Nephron (organoid): ENCODE results near the gene RHOB.
"Not testable (repeated sequence)": the region's sequence is repeated elsewhere in the genome, so short reads cannot be mapped to it uniquely, and the experiment has no call there.

Experiments used
- H3K27ac Mint-ChIP-seq, 3 experiments: 2 replicates each; pipeline ENCODE4 v1.8.0; 2020; ENCODE audit warnings: mixed read lengths in 3 of 3, mild to moderate bottlenecking in 2 of 3, moderate library complexity in 1 of 3
- H3K27me3 Mint-ChIP-seq: 2 replicates; pipeline ENCODE4 v1.8.0; 2021; ENCODE audit warnings: low read depth, mild to moderate bottlenecking, moderate library complexity, mixed read lengths
- H3K36me3 Mint-ChIP-seq: 2 replicates; pipeline ENCODE4 v1.8.0; 2020; ENCODE audit warnings: low read depth, mixed read lengths
- H3K4me1 Mint-ChIP-seq: 2 replicates; pipeline ENCODE4 v1.8.0; 2020; ENCODE audit warnings: mixed read lengths
- H3K4me3 Mint-ChIP-seq, 3 experiments: 2 replicates each; pipeline ENCODE4 v1.8.0; 2020; ENCODE audit warnings: mild to moderate bottlenecking in 3 of 3, mixed read lengths in 3 of 3, moderate library complexity in 2 of 3
- H3K9me3 Mint-ChIP-seq: 2 replicates; pipeline ENCODE4 v1.8.0; 2020; ENCODE audit warnings: mixed read lengths
- TF ChIP-seq, protein P1 (sequence below), 3 experiments: fragments of 200-600 bp; sonication (generic); IDR thresholded peaks; one replicate each; pipeline ENCODE4 v1.5.0; 2021; ENCODE audit warnings: antibody characterized with exemption in 3 of 3; ENCODE audit not compliant: unreplicated experiment in 3 of 3

RHOB gene

DNA sequence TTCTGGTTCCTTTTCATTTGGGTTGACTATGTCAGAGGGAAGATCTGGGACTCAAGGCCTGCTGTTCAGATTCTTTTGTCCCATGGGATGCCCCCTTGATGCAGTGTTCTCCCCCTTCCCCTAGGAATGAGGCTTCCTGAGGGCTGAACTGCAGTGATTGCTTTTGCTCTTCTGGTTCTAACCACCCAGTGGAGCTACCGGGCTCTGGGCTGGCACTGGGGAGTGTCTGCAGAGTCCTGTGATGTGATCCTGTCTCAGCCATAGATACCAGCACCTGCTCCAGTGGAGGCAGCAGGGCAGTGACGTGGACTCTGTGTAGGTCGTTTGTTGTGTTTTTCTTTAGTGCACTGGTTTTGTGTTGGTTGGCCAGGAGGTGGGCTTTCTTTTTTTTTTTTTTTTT, 32.1 kb upstream of the RHOB start:
- TF ChIP-seq, protein P1, sequence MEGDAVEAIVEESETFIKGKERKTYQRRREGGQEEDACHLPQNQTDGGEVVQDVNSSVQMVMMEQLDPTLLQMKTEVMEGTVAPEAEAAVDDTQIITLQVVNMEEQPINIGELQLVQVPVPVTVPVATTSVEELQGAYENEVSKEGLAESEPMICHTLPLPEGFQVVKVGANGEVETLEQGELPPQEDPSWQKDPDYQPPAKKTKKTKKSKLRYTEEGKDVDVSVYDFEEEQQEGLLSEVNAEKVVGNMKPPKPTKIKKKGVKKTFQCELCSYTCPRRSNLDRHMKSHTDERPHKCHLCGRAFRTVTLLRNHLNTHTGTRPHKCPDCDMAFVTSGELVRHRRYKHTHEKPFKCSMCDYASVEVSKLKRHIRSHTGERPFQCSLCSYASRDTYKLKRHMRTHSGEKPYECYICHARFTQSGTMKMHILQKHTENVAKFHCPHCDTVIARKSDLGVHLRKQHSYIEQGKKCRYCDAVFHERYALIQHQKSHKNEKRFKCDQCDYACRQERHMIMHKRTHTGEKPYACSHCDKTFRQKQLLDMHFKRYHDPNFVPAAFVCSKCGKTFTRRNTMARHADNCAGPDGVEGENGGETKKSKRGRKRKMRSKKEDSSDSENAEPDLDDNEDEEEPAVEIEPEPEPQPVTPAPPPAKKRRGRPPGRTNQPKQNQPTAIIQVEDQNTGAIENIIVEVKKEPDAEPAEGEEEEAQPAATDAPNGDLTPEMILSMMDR (IDR thresholded peaks at IDR 0.05; ENCODE audit: unreplicated experiment in 3 of 3), result no peak
- Mint-ChIP-seq H3K36me3 (peaks cover 3% of the 10 kb centered on the region), H3K4me3 (no peak overlapping the region), H3K4me1 (peaks cover 13% of the 10 kb centered on the region), H3K27me3 (peaks cover 3% of the 10 kb centered on the region), H3K9me3 (peaks cover 24% of the 10 kb centered on the region), H3K27ac (no peak overlapping the region)

DNA sequence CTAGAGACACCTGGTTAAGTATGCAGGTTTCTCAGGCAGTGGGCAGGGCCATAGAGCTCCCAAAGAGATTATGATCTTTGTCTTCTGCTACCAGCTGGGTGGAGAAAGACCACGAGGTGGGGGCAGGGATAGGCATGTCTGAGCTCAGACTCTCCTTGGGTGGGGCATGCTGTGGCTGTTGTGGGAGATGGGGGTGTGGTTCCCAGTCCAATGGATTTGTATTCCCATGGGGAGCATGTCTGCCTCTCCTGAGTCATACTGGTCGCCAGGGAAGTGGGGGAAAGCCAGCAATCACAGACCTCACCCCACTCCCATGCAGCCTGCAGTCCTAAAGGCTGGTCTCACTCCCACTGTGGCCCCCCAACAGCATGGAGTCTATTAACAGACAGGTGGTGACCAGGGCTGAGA, 31.4 kb upstream of the RHOB start:
- Mint-ChIP-seq H3K36me3 (no peaks in the 10 kb centered on the region), H3K27me3 (no peaks in the 10 kb centered on the region), H3K4me3 (no peak overlapping the region), H3K9me3 (peaks cover 19% of the 10 kb centered on the region), H3K27ac (no peak overlapping the region), H3K4me1 (peaks cover 16% of the 10 kb centered on the region)
- TF ChIP-seq, protein P1 (IDR thresholded peaks at IDR 0.05; ENCODE audit: unreplicated experiment in 3 of 3), result no peak

DNA sequence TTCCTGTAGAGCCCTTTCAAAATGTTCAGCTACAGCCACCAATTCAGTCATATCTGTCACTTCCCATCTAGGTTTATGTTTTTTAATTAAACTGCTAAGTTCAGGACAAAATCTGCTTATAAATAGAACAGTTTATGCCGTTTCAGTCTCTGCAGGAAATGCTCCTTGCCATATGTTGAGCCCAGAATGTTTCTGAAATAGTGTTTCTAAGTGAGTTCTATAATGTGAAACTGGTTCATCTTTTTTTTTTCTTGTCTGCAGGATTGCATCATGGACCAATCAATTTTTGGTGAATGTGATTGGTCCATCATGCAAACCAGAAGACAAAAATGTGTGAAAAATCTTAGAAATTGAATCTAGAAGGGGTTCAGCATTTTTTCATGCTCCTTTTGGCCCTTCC, 30.2 kb upstream of the RHOB start:
- Mint-ChIP-seq H3K27ac (no peak overlapping the region), H3K9me3 (peaks cover 12% of the 10 kb centered on the region), H3K4me1 (peaks cover 16% of the 10 kb centered on the region), H3K27me3 (peaks cover 1% of the 10 kb centered on the region), H3K36me3 (no peaks in the 10 kb centered on the region), H3K4me3 (no peak overlapping the region)
- TF ChIP-seq, protein P1 (IDR thresholded peaks at IDR 0.05; ENCODE audit: unreplicated experiment in 3 of 3), result no peak

DNA sequence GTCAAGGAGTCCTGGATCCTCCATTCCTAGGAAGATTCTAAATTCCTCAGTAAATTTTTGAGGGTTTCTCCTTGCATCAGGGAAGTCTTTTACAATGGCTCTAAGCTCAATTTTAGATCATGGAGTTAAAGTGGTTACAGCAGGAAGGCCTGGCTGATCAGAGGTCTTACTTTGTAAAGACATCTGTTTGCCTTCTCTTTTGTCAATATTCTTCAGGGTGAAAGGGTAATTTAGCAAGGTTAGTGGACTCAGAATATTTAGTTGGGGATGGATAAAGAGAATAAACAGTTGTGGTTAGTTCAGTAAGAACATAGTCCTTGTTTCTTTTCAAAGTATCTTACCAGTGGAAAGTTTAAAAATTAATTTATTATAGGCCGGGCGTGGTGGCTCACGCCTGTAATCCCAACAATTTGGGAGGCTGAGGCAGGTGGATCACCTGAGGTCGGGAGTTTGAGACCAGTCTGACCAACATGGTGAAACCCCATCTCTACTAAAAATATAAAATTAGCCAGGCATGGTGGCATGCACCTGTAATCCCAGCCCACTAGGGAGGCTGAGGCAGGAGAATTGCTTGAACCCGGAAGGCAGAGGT, 29.5 kb upstream of the RHOB start:
- not testable (repeated sequence) for H3K36me3 Mint-ChIP-seq

DNA sequence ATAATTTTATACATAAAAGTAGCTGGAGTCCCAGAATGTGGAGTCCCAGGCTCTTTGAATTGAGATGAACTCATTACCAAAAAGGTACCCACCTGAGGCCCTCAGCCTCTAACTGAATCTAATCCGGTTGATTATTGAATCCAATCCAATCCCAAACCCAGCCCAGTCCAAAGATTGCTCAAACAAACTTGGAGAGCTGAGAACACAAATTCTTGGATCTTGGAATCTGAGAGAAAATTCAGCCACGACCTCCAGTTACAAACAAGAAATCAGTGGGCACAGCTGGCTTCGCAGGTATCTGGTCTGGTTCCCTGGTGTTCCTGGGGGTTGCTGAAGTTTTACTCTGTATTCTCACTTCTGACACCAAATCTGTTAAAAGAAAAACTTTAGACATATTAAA, 28.4 kb upstream of the RHOB start:
- peak overlapping the region; percentile 41 to 98 (median 64) for H3K27ac Mint-ChIP-seq
- peaks cover 10% of the 10 kb centered on the region for H3K27me3 Mint-ChIP-seq
- no peaks in the 10 kb centered on the region for H3K36me3 Mint-ChIP-seq
- H3K4me3 Mint-ChIP-seq, result no peak overlapping the region
- peaks cover 3% of the 10 kb centered on the region for H3K9me3 Mint-ChIP-seq
- TF ChIP-seq, protein P1 (IDR thresholded peaks at IDR 0.05; ENCODE audit: unreplicated experiment in 3 of 3), result no peak
- H3K4me1 Mint-ChIP-seq, result peaks cover 32% of the 10 kb centered on the region

More for the DNA sequence above, 29.5 kb upstream of the RHOB start:
- H3K27ac Mint-ChIP-seq, H3K4me3 Mint-ChIP-seq, H3K9me3 Mint-ChIP-seq, H3K27me3 Mint-ChIP-seq: not testable (repeated sequence)
- H3K4me1 Mint-ChIP-seq, result peaks cover 20% of the 10 kb centered on the region

DNA sequence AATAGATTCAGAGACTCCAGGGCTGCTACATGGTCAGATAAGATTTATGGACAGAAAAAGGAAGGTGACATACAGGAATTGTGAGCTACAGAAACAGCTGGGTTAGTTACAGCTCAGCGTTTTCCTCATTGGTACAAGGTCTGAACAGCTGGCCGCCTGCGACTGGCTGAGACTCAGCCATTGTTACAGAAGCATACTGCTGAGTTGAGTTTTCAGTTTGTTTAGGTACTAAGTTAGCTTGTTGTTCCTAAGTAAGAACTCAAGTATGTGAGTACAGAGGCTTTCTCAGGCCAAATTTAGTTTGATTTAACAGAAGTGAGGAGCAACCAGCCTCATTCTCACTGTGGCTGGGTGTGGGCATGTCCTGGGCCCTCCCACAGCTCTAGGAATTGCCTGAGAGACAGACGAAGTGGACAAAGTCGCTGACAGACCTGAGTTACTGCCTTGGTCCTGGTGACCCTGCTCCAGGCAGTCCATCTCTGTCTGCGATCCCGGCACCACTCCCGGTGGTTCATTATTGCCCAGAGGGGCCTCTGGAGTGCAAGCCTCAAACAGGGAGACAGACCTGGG, 27.8 kb upstream of the RHOB start:
- Mint-ChIP-seq H3K27me3 (peaks cover 10% of the 10 kb centered on the region), H3K36me3 (no peaks in the 10 kb centered on the region), H3K4me1 (peaks cover 36% of the 10 kb centered on the region), H3K27ac (peak overlapping the region; percentile 41 to 98 (median 64)), H3K9me3 (peaks cover 3% of the 10 kb centered on the region), H3K4me3 (peak overlapping the region in 2 of 3 experiments; percentile 28 to 58)
- TF ChIP-seq, protein P1 (IDR thresholded peaks at IDR 0.05; ENCODE audit: unreplicated experiment in 3 of 3), result no peak
